OCI-LY3 (cell line): ENCODE data around the gene DDB1.

Experiments
- H2AFZ ChIP-seq: fragments of 200-600, 300-600 bp; shearing (Covaris generic); 2 replicates; pipeline ENCODE4 v1.6.0; 2014; ENCODE audit warnings: antibody characterized with exemption, low read depth, low read length
- H3K27ac ChIP-seq: fragments of 200-600, 300-600 bp; sonication (generic); 2 replicates; pipeline ENCODE4 v1.5.1; 2014; ENCODE audit warnings: mild to moderate bottlenecking, low read length, moderate library complexity, mixed read lengths
- H3K27me3 ChIP-seq: fragments of 200-600, 300-600 bp; sonication (generic); 2 replicates; pipeline ENCODE4 v1.6.1; 2014; ENCODE audit warnings: low read depth, low read length, mixed read lengths
- H3K36me3 ChIP-seq: fragments of 200-600, 300-600 bp; sonication (generic); replicated peaks from 2 replicates; pipeline ENCODE3; 2014; ENCODE audit warnings: low read depth, low read length, mixed read lengths
- H3K4me1 ChIP-seq: fragments of 300-600, 200-600 bp; sonication (generic); 2 replicates; pipeline ENCODE4 v1.6.1; 2014; ENCODE audit warnings: low read length, mixed read lengths
- H3K4me2 ChIP-seq: fragments of 200-600, 300-600 bp; sonication (generic); 2 replicates; pipeline ENCODE4 v1.6.1; 2014; ENCODE audit warnings: low read length, mixed read lengths
- H3K4me3 ChIP-seq: fragments of 300-600, 200-600 bp; sonication (generic); 2 replicates; pipeline ENCODE4 v1.5.1; 2014; ENCODE audit warnings: antibody characterized with exemption, mild to moderate bottlenecking, low read length, moderate library complexity
- H3K79me2 ChIP-seq: fragments of 300-600, 200-600 bp; shearing (Covaris generic); 2 replicates; pipeline ENCODE4 v1.6.1; 2014; ENCODE audit warnings: mild to moderate bottlenecking, low read length, mixed read lengths
- H3K9ac ChIP-seq: fragments of 300-600, 200-600 bp; shearing (Covaris generic); 2 replicates; pipeline ENCODE4 v1.6.0; 2014; ENCODE audit warnings: mild to moderate bottlenecking, low read length, moderate library complexity
- H3K9me3 ChIP-seq: fragments of 200-600, 300-600 bp; shearing (Covaris generic); 2 replicates; pipeline ENCODE4 v1.6.1; 2014; ENCODE audit warnings: low read length, mixed read lengths; ENCODE audit not compliant: insufficient read depth
- H4K20me1 ChIP-seq: fragments of 200-600, 300-600 bp; sonication (generic); 2 replicates; pipeline ENCODE4 v1.6.1; 2016; ENCODE audit warnings: low read length, mixed read lengths; ENCODE audit not compliant: insufficient read depth
- CTCF ChIP-seq: fragments of 200-600, 300-600 bp; sonication (generic); IDR thresholded peaks from 2 replicates; pipeline ENCODE4 v1.5.1; 2014; ENCODE audit warnings: antibody characterized with exemption, low read length, low read depth
- EZH2phosphoT487 ChIP-seq: fragments of 200-600 bp; shearing (Covaris generic); IDR thresholded peaks from 2 replicates; pipeline ENCODE4 v1.6.1; 2018; ENCODE audit warnings: antibody characterized with exemption, mixed run types, low read depth

DDB1 gene

GRCh38 chr11:61290905-61291690 is 41.8 kb downstream of the DDB1 start:
- Histone ChIP-seq H2AFZ (no peak overlapping the region), H3K9ac (no peak overlapping the region), H3K4me3 (no peak overlapping the region), H3K36me3 (peaks cover 2% of the 10 kb centered on the region), H3K27me3 (no peaks in the 10 kb centered on the region), H3K9me3 (no peaks in the 10 kb centered on the region), H3K27ac (no peak overlapping the region), H4K20me1 (no peaks in the 10 kb centered on the region), H3K4me1 (peaks cover 9% of the 10 kb centered on the region; the same call in 1 of the 2 replicates), H3K79me2 (peaks cover 20% of the 10 kb centered on the region), H3K4me2 (no peak overlapping the region)
- TF ChIP-seq EZH2phosphoT487: no peak
- peak; percentile 42 for TF ChIP-seq CTCF

DNA sequence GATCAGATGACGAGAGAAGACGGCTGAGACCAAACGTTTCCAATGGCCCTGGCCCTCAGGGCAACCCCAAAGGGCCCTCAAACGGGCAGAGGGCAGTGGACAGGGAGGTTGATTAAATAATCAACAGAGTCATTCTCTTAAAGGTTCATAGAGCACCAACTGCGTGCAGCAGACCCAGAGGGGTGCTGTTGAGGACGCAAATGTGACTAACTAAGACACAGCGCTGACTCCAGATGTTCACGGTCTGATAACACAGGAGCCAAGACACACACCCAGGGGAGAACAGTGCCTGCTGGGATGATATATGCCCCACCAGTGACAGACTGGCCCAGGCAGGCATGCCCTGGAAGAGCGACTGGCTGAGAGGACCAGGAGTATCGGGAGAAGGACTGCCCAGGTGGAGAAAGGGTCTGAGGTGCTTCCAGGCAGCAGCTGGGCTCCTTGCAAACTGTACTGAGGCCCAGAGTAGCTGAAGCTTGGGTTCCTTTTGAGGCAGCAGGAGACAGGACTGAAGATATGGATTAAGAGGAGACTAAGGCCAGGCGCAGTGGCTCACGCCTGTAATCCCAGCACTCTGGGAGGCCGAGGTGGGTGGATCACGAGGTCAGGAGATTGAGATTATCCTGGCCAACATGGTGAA is 45.4 kb downstream of the DDB1 start:
- no peak overlapping the region for H3K9ac ChIP-seq
- peaks cover 17% of the 10 kb centered on the region for H3K36me3 ChIP-seq
- no peak overlapping the region for H2AFZ ChIP-seq
- no peak overlapping the region for H3K4me2 ChIP-seq
- H3K79me2 ChIP-seq: peaks cover 9% of the 10 kb centered on the region
- H3K27ac ChIP-seq: no peak overlapping the region
- no peaks in the 10 kb centered on the region for H3K9me3 ChIP-seq
- no peaks in the 10 kb centered on the region for H4K20me1 ChIP-seq
- TF ChIP-seq EZH2phosphoT487: no peak
- TF ChIP-seq CTCF: no peak
- H3K27me3 ChIP-seq: no peaks in the 10 kb centered on the region
- no peak overlapping the region for H3K4me3 ChIP-seq
- H3K4me1 ChIP-seq: no peaks in the 10 kb centered on the region

DNA sequence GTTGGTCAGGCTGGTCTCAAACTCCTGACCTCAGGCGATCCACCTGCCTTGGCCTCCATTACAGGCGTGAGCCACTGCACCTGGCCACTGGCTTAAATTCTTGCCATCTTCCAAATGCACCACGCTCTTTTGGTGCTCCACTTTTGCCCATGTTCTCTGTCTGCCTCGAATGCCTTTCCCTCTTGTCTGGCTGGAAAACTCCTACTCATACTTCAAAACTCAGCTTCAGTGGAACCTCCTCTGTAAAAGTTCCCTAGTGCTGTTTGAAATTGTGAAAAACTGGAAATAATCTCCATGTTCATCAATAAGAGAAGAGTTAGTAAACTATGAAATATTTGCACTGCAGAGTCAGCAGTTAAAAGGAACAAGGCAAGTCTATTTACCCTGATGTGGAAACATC is 49.3 kb downstream of the DDB1 start:
- no peak overlapping the region for H3K9ac ChIP-seq
- no peaks in the 10 kb centered on the region for H3K27me3 ChIP-seq
- H3K4me3 ChIP-seq: no peak overlapping the region
- H3K4me1 ChIP-seq: no peaks in the 10 kb centered on the region
- H2AFZ ChIP-seq: no peak overlapping the region
- TF ChIP-seq CTCF (no peak), EZH2phosphoT487 (no peak)
- H3K4me2 ChIP-seq: no peak overlapping the region
- peaks cover 21% of the 10 kb centered on the region for H3K36me3 ChIP-seq
- no peaks in the 10 kb centered on the region for H3K79me2 ChIP-seq
- no peaks in the 10 kb centered on the region for H3K9me3 ChIP-seq
- no peak overlapping the region for H3K27ac ChIP-seq
- H4K20me1 ChIP-seq: no peaks in the 10 kb centered on the region

- Histone ChIP-seq H3K9me3 (no peaks in the 10 kb centered on the region), H3K27ac (no peak overlapping the region), H3K9ac (no peak overlapping the region), H4K20me1 (no peaks in the 10 kb centered on the region), H2AFZ (no peak overlapping the region), H3K4me2 (no peak overlapping the region), H3K4me3 (no peak overlapping the region), H3K4me1 (no peaks in the 10 kb centered on the region), H3K36me3 (peaks cover 21% of the 10 kb centered on the region), H3K79me2 (no peaks in the 10 kb centered on the region), H3K27me3 (no peaks in the 10 kb centered on the region)
- TF ChIP-seq CTCF: no peak
- no peak for TF ChIP-seq EZH2phosphoT487
These were observed 51.2 kb downstream of the DDB1 start for GRCh38 chr11:61281581-61282250.
